ENCODE results near the gene LRRC45.

GRCh38 chr17:82030470-82031302 lies 7.6 kb downstream of the LRRC45 start:
- TF ChIP-seq, protein P1, sequence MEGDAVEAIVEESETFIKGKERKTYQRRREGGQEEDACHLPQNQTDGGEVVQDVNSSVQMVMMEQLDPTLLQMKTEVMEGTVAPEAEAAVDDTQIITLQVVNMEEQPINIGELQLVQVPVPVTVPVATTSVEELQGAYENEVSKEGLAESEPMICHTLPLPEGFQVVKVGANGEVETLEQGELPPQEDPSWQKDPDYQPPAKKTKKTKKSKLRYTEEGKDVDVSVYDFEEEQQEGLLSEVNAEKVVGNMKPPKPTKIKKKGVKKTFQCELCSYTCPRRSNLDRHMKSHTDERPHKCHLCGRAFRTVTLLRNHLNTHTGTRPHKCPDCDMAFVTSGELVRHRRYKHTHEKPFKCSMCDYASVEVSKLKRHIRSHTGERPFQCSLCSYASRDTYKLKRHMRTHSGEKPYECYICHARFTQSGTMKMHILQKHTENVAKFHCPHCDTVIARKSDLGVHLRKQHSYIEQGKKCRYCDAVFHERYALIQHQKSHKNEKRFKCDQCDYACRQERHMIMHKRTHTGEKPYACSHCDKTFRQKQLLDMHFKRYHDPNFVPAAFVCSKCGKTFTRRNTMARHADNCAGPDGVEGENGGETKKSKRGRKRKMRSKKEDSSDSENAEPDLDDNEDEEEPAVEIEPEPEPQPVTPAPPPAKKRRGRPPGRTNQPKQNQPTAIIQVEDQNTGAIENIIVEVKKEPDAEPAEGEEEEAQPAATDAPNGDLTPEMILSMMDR (conservative IDR thresholded peaks at IDR 0.05; ENCODE audit: low read depth, low read length) = peak; percentile 82
- no peak for TF ChIP-seq EZH2 (IDR thresholded peaks at IDR 0.05; ENCODE audit: borderline replicate concordance, low read depth, low read length, poor library complexity, severe bottlenecking)
